IPS-15b (cell line): Measurements from ENCODE around the gene HOMER2.

Source experiments
- H3K27me3 ChIP-seq: one replicate; pipeline ENCODE4 v1.6.1; 2013; ENCODE audit warnings: low read length; ENCODE audit not compliant: control insufficient read depth, insufficient read depth
- H3K36me3 ChIP-seq: one replicate; pipeline ENCODE4 v1.6.1; 2013; ENCODE audit warnings: low read length; ENCODE audit not compliant: control insufficient read depth, insufficient read depth
- H3K4me1 ChIP-seq: one replicate; pipeline ENCODE4 v1.6.1; 2013; ENCODE audit warnings: mild to moderate bottlenecking, low read length; ENCODE audit not compliant: control insufficient read depth, insufficient read depth
- H3K4me3 ChIP-seq: one replicate; pipeline ENCODE4 v1.5.1; 2013; ENCODE audit warnings: low read depth, low read length
- H3K9ac ChIP-seq: one replicate; pipeline ENCODE4 v1.6.1; 2013; ENCODE audit warnings: low read depth, mild to moderate bottlenecking, low read length
- H3K9me3 ChIP-seq: one replicate; pipeline ENCODE4 v1.6.1; 2013; ENCODE audit warnings: mild to moderate bottlenecking, low read length; ENCODE audit not compliant: control insufficient read depth, insufficient read depth

The HOMER2 gene

DNA sequence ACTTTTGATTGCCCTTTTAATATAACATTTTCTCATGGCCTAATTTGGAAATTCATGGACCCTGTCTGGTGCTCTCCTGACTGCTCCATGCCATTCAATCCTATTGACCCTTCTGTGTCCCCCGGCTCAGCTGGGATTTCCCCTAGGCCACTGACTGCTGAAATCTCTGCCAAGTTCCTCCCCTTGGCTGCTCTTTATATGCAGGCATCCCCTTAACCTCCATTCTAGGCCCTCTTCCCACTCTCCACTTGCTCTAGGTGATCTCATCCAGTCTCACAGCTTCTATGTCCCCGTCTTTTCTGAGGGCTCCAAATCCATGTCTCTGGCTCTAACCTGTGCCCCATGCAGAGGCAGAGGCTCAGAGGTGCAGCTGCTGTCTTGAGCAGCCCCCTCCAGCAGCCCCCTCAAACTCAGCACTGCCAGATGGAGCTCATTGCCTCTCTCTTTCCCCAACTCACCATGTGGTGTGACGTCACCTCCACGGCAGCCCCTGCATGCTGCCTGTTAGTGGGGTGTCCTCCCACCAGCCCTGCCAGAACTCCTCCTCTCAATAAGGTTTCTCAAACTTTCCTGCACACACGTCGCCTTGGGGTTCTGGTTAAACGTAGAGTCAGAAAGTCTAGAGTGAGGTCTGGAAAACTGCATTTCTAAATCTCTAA lies 153.2 kb downstream of the HOMER2 start:
- no peak overlapping the region for H3K9ac ChIP-seq
- no peaks in the 10 kb centered on the region for H3K4me1 ChIP-seq
- no peaks in the 10 kb centered on the region for H3K36me3 ChIP-seq
- H3K4me3 ChIP-seq: no peak overlapping the region
- H3K9me3 ChIP-seq: no peaks in the 10 kb centered on the region
- peaks cover 29% of the 10 kb centered on the region for H3K27me3 ChIP-seq
